HG03103 (cell line): Measurements from ENCODE around the gene STK32B.
"Not testable (repeated sequence)": the region's sequence is repeated elsewhere in the genome, so short reads cannot be mapped to it uniquely, and the experiment has no call there.

Source experiments
- ATAC-seq: cut with Tn5 transposase; IDR thresholded peaks from one replicate; pipeline ENCODE4 v1.9.1; 2021; ENCODE audit warnings: low read depth; ENCODE audit not compliant: unreplicated experiment

Gene STK32B

DNA sequence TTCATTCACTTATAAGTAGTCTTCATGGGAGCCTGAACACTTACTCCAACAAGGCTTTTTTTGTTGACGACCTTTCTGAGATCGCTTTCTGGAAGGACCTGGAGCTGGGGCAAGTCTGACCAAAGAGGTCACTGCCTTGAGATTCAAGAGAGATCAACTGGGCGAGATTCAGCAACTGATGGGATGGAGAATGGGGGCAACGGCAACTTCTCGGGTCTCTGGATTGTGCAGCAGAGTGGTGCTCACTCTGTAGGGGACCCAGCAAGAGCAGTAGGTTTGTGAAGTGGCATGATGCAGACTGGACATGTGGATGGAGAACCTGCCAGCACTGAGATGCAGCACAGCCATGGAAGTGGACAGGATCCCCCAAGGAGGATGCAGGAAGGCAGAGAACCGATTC, 369.0 kb downstream of the STK32B start:
- ATAC-seq: no peak

DNA sequence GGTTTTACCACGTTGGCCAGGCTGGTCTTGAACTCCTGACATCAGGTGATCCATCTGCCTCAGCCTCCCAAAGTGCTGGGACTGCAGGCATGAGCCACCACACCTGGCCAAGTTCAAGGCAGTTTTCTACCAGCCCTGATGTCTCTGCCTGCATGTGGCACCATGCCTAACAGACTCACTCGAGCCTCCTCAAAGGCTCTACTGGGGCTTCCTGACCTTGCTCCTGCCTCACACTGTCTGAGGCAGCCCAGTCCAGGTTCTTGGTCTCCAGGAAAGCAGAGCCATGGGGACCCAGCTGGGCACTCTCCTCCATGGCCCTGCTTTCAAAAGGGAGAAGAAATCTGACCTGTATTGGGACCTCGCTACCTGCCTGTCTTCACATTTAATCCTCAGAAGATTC, 370.1 kb downstream of the STK32B start:
- ATAC-seq: no peak

DNA sequence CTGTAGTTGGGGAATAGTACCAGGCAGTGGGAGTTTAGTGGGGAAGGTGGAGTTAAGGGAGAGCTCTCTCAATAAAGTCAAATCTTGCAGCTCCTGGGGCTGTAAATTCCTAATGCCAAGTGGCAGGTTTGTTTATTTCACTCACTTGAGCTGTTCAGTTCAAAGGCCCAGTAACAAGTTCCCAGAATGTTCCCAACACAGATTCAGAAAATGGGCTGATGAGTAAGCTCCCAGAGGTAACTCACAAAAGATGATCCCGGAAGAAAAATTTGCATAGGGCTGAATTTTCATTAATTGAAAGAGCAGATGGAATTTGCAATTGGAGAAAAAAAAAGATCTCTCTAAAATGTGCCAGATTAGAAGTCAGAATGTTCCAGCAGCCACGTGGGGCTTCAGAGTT, 370.9 kb downstream of the STK32B start:
- no peak for ATAC-seq

DNA sequence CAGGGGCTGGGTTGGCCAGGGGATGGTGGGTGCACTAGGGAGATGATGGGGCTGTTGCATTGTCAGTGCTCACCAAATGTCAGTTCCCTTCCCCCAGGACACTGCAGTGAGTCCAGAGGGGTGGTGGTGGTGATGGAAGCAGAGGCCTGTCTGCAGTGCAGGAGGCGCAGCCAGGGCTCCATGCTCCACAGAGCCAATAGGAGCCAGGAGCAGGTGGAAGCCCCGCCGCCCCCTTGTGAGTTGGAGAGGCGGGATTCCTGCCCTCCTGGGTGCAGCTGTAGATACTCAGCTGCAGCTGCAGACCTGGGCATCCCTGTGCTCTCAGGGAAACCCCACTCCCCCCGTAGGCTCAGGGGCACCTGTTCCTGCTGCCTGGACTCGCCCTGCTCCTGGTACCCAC, 372.4 kb downstream of the STK32B start:
- ATAC-seq: no peak

DNA sequence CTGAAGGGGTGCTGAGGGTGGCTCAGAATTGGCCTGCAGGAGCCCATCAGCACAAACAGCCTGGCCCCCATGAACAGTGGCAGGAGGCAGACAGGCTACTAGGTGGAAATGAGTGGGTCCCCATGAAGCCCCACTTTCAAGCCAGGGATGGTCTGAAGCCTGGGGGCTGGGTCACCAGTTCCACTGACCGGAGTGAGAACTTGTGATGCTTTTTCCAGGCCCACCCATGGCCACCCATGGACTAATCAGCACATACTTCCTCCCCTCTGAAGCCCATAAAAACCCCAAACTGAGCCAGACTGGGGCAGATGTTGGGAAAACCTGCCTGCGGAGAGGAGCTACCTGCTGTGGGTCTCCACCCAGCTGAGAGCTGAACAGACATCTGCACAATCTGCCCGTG, 372.9 kb downstream of the STK32B start:
- no peak for ATAC-seq

DNA sequence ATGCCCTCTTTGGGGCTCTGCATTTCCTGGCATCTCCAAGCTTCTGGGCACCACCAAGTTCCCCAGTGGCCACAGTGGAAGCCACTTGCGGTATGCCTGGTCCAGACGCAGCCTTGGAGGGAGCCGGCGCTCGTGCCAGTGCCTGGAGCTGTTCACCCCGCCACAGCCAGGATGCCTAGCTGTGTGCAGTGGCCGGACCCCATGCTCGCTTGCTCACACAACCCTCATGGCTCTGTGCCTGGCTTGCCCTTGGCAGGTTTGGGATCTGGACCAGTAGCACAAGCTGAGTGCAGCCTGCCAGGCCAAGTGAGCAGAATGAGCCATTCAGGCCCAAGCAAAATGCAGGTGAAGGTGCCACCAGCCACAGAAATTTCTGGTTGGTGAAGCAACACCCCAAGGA, 373.6 kb downstream of the STK32B start:
- ATAC-seq: no peak

DNA sequence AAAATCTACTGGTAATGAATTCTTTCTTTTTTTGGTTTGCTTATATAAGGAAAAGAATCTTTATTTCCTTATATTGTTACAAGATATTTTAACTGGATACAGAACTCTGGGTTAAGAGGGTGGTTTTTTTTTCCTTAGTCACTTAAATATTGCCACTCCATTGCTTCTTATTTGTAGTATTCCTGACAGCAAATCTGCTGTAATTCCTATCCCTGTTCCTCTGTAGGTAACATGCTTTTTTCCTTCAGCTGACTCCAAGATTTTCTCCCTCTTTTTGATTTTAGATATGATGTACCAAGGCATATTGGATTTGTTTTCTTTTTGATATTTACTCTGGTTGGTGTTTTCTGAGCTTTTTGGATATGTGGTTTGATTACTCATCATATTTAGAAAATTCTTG, 378.5 kb downstream of the STK32B start:
- ATAC-seq: no peak

DNA sequence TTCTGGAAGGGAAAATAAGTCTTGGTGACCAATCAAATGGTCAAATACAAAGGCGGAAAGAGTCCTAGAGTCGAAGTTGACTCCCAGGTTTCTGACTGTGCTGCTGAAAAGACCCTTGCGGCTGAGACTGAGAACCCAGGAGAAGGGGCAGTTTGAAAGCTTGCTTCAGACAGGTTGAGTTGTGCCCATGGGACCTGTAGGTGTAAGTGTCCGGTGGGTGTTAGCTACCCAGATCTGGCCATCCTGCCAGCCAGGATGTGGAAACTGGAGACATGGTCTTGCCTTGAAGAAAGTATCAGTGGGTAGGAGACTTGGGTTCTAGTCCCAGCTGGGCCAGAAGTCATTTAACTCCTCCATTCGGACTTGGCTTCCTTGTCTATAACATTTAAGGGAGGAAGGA, 381.9 kb downstream of the STK32B start:
- no peak for ATAC-seq

DNA sequence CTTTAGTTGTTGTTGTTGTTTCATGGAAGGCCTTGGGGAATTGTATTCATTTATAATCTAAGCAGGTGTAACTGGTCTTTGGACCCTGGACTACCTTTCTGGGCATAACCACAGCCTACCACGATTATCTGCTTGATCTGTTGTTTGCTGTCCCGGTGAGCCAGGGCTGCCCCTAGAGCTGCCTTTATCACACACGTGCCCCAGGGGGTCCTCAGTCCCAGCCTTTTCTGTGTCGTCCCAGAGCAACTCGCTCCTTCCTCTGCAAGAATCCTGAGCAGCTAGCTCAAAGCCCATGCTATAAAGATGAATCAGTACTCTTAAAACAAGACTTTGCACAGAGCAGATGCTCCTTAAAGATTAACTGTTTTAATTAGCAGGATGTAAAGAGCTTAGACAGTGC, 383.9 kb downstream of the STK32B start:
- ATAC-seq: no peak

DNA sequence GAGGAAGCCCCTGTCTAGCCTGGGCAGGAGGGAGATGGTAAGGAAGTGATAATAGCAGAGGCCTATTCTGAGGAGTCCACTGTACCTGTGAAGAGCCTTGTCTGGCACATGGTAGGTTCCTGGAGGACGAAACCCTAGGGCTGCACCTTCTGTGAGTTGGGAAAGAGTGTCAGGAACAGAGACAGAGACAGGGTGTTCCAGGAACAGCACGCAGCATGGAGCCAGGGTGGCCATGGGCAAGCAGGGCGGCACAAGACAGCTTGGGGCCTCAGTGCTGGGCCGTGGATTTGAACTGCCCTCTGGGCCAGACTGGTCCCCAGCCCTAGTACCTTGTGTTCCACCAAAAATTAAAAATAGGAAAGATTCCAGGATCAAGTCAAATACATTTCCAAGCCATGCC, 384.5 kb downstream of the STK32B start:
- no peak for ATAC-seq

DNA sequence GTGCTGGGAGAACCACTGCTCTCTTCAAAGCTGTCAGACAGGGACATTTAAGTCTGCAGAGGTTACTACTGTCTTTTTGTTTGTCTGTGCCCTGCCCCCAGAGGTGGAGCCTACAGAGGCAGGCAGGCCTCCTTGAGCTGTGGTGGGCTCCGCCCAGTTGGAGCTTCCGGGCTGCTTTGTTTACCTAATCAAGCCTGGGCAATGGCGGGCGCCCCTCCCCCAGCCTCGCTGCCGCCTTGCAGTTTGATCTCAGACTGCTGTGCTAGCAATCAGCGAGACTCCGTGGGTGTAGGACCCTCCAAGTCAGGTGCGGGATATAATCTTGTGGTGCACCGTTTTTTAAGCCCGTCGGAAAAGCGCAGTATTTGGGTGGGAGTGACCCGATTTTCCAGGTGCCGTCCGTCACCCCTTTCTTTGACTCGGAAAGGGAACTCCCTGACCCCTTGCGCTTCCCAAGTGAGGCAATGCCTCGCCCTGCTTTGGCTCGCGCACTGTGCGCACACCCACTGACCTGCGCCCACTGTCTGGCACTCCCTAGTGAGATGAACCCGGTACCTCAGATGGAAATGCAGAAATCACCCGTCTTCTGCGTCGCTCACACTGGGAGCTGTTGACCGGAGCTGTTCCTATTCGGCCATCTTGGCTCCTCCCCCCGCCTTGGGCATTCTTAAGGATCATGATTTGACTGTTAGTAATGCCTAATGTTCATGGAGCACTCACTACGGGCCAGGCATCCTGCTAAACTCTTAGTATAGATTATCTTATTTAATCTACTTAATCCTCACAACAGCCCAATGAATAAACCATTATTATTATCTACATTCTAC, 392.9 kb downstream of the STK32B start:
- ATAC-seq: not testable (repeated sequence)

DNA sequence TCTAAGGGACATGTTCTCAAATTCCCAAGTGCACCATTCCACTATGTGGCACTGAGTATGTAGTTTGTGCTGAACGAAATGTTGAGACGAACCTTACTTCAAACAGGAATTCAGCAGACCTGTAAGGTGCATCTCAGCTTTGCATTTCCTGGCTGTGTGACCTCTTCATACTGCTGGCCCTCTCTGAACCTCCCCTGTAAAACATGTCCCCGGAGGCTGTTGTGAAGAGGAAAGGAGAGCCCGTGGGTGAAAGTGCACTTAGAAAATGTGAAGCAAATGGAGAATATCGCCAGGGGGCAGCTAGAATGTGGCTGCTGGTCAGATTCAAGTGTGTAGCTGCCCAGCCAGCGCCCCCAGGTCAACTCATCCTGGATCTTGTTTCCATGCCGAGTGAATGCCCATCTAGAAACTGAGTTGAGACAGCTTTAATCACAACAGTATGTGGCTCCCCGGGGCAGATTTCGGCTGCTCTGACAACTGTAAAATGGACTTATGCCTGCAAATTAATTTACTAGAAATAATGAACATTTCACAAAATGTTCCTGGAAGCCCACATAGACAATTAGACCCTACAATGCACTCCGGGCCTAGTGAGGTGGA, 393.7 kb downstream of the STK32B start:
- ATAC-seq: no peak

DNA sequence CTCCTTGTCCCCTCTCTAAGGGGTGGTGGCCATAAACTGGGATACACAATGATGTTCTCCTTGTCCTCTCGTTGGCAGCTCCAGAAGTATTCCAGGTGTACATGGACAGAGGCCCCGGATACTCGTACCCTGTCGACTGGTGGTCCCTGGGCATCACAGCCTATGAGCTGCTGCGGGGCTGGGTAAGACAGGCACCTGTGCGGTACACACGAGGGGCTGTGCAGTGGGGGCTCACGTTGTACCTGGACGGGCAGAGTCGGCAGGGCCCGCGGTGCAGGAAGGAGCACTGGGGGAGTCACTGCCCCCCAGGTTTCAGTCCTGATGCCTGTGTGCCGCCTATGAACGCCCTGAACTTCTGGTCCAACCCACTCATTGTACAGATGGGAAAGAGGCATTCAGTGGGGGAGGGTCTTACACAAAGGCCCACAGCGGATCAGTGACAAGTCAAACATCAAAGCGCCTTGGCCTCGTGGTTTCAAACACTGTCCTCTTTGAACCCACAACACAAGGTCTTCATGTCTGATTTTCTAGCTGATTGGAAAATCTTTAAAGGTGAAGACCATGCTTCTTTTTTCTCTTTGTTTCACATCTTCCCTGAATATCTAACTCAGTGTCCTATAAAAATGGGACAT, 395.4 kb downstream of the STK32B start:
- no peak for ATAC-seq

DNA sequence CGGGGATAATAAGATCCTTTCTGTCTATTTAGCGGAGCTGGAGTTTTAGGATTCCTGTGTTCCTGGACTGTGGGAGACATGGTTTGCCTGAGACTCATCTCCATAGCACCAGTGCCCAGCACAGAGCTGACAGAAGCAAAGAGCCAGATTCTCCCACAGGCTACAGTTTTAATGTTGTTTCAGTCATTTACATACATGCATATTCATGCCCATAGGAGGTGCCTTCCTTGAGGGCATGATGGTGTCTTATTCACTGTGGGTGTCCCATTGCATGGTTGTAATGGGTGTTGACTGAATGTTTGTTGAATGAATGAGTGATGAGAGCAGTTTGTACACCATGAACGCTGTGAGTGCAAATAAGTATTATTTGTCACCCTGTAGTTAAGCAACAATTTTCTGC, 396.5 kb downstream of the STK32B start:
- ATAC-seq: no peak

DNA sequence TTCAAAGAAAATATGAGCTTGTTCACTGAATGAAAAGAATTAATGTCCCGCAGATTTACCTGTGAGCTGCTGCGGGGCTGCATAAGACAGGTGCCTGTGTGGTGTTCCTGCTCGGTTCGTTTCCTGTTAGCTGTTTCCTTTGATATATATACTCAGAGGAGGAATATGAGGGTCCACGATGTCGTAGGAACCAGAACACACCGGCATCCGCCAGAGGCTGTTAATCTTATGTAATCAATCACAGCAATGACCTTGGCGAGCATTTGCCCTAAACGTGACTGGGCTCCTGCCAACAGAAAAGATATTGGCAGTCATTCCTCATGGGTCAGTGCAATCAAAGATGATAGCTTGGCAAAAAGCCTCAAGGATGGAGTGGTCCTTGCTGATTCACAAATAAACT, 396.9 kb downstream of the STK32B start:
- ATAC-seq: no peak

DNA sequence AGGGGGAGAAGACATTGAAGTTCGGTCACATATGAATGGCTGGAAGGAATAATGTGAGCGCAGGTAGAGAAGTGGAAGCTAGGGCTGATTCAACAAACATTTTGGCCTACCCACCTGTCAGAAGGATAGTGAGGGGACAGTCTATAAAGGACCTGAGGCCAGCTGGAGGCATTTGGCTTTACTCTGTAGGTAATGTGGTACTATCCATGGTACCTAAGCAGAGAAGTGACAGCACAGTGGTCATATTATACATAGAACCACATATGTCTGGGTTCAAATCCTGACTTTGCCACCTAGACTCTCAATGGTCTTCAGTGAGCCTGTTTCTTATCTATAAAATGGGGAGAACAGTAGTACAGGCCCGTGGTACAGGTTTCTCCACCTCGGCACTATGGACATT, 400.0 kb downstream of the STK32B start:
- ATAC-seq: no peak

DNA sequence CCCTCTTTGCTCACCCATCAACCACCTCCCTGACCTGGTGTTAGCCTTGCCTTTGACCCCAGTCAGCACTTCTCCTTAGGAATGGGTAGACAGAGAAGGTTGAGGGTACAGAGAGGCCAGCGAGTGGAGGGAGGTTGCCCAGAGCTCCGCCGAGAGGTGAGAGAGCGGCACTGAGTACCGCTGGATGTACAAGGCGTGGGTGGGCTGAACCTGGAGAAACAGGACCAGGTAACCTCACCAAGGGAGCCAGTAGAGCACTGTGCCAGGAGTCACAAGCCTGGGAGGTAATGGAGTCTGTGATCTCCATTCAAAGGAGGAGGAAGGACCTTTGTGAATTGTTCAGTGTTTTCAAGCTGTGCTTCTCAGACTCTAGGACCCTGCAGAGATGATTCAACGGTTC, 400.9 kb downstream of the STK32B start:
- ATAC-seq: no peak

DNA sequence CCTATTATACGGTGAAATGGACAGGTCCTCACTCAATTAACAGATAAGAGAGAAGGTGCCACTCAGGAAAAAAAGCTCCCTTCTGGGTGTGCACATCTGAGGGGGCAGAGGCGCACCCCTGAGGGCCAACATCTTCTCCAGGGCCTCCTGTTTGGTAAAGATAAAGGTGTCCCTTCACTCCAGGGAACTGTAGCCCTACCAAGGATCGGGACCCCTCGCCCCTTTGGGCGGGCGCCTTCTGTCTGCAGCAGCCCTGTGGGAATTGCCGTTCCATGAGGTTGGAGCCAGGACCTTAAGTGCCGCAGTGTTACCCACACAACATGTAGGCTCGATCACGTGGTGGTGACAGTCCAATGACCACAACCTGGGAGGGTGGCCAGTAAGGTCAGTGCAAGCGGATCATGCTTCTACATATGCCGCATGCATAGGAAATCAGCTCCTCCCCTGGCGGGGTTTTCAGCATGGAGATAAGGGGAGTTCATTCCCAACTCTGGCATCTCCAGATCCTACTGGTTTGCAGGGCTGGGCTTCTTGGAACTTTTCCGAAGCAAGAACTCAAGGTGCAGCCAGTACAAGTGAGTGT, 403.8 kb downstream of the STK32B start:
- no peak for ATAC-seq

DNA sequence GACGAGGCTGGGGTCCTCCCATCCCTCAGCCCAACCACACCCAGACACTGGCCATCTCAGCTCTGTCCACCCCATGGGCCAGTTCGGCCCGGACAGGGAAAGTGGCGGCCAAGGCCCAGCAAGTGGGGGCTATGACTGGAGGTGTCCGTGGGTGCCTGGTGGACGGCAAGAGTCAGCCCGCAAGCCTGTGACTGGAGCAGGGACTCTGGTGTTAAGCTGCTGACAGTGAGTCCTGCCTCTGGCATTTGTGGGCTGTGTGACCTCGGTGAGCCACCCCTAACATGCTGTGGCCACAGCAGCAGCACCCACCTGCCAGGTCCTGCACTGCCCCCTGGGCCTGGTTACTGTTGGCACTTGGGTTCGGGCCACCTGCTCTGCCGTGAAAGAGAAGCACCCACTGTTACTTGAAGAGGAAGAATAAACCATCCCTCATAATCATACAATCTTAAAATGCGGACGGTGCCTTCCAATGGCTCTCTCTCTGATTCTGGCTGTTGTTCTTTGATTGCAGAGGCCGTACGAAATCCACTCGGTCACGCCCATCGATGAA, 405.1 kb downstream of the STK32B start:
- no peak for ATAC-seq

DNA sequence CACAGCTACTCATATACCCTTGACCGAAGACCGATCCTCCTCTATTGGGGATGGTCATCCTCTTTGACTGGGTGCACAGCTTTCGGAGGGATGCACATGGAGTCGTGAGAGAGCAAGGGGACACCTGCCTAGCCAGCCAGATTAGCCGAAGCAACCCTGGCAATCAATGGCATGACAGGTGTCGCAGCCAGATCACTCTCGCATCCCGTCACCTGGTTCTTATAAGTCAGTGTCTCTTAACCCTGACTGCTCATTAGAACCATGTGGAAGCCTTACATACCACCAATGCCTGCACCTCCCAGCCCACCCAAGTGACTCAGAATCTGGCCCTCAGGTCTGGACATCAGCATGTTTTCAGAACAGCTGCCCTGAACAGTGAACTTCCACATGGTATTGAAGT, 407.4 kb downstream of the STK32B start:
- ATAC-seq: no peak

DNA sequence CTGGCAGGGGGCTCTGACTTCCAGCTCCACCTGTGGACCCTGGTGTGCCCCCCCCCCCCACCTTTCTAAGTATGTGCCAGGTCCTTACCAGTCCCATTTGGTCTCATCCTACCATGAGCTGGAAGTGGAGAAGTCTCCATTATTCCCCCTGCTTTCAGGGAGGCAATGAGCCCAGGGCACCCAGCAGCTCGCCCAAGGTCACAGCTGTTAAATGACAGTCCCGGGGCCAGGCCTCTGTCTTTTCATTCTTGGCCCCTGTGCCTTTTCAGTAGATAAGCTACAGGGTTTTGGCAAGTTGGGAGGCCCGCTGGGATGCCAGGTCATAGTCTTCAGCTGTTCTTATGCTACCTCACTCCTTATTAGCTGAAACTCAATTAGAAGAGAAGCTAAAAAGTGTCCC, 408.0 kb downstream of the STK32B start:
- no peak for ATAC-seq
